PC-3 (cell line): ENCODE measurements around the gene MYH14.

ENCODE experiments used
- EZH2 ChIP-seq: fragments of 300-600 bp; sonication (generic); IDR thresholded peaks from one replicate; pipeline ENCODE4 v1.6.1; 2017; ENCODE audit warnings: antibody characterized with exemption, mild to moderate bottlenecking, low read length; ENCODE audit not compliant: unreplicated experiment
- EZH2phosphoT487 ChIP-seq: fragments of 300-600 bp; sonication (generic); IDR thresholded peaks from 2 replicates; pipeline ENCODE4 v1.6.1; 2018; ENCODE audit warnings: mild to moderate bottlenecking, antibody characterized with exemption, low read length, borderline replicate concordance
- TF ChIP-seq, protein P1 (sequence below): fragments of 300-600 bp; sonication (generic); conservative IDR thresholded peaks from 2 replicates; pipeline ENCODE4 v1.5.1; 2017; ENCODE audit warnings: antibody characterized with exemption, low read depth, mild to moderate bottlenecking, low read length

DNA sequence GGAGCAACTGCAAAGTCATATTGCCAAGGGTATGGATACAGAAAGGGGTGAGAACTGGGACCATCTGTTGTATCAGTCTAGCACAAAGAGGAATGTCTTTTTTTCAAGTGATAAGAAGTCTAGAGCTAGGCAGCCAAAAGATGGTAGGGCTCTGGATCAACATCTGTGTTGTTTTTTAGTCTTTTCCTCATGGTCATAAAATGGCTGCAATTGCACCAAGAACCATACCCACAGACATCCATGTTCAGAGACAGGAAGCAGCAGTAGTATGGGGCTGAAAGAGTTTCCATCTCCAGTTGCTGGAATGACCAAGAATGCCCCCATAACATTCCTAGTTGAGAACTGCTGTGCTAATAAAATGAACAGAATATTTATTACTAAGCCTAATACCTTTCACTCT lies 100.1 kb downstream of the MYH14 start:
- TF ChIP-seq, protein P1, sequence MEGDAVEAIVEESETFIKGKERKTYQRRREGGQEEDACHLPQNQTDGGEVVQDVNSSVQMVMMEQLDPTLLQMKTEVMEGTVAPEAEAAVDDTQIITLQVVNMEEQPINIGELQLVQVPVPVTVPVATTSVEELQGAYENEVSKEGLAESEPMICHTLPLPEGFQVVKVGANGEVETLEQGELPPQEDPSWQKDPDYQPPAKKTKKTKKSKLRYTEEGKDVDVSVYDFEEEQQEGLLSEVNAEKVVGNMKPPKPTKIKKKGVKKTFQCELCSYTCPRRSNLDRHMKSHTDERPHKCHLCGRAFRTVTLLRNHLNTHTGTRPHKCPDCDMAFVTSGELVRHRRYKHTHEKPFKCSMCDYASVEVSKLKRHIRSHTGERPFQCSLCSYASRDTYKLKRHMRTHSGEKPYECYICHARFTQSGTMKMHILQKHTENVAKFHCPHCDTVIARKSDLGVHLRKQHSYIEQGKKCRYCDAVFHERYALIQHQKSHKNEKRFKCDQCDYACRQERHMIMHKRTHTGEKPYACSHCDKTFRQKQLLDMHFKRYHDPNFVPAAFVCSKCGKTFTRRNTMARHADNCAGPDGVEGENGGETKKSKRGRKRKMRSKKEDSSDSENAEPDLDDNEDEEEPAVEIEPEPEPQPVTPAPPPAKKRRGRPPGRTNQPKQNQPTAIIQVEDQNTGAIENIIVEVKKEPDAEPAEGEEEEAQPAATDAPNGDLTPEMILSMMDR: no peak
- TF ChIP-seq EZH2: no peak
- no peak for TF ChIP-seq EZH2phosphoT487
